Neutrophil (primary cell): ENCODE results near the gene PTPRG.
"Not testable (repeated sequence)": the region's sequence is repeated elsewhere in the genome, so short reads cannot be mapped to it uniquely, and the experiment has no call there.

Experiments used
- H3K27ac ChIP-seq: fragments of 200-600 bp; sonication (generic); 2 replicates; pipeline ENCODE4 v1.5.1; 2016; ENCODE audit warnings: mild to moderate bottlenecking, moderate library complexity
- H3K27me3 ChIP-seq: fragments of 200-600 bp; sonication (generic); 2 replicates; pipeline ENCODE4 v1.6.0; 2016; ENCODE audit warnings: mild to moderate bottlenecking
- H3K36me3 ChIP-seq: fragments of 200-600 bp; sonication (generic); 2 replicates; pipeline ENCODE4 v1.5.1; 2017
- H3K4me1 ChIP-seq, 2 experiments: fragments of 200-600 bp in 1 of 2; sonication (generic) in 1 of 2; 1 replicate in 1 of 2; 2 replicates in 1 of 2; pipeline versions ENCODE4 v1.5.1 to v1.6.1; 2013 to 2016; ENCODE audit warnings: low read depth in 1 of 2, low read length in 1 of 2, mild to moderate bottlenecking in 1 of 2, moderate library complexity in 1 of 2; ENCODE audit not compliant: control insufficient read depth in 1 of 2, insufficient read depth in 1 of 2
- H3K4me3 ChIP-seq, 2 experiments: fragments of 200-600 bp in 1 of 2; sonication (generic) in 1 of 2; 1 replicate in 1 of 2; 2 replicates in 1 of 2; pipeline ENCODE4 v1.5.1; 2013 to 2016; ENCODE audit warnings: low read depth in 1 of 2, low read length in 1 of 2, mild to moderate bottlenecking in 1 of 2, moderate library complexity in 1 of 2
- H3K9me3 ChIP-seq: fragments of 200-600 bp; sonication (generic); 2 replicates; pipeline ENCODE4 v1.5.1; 2016
- TF ChIP-seq, protein P1 (sequence below): fragments of 200-600 bp; sonication (generic); IDR thresholded peaks from 2 replicates; pipeline ENCODE4 v1.5.1; 2016; ENCODE audit warnings: antibody characterized with exemption

PTPRG gene

DNA sequence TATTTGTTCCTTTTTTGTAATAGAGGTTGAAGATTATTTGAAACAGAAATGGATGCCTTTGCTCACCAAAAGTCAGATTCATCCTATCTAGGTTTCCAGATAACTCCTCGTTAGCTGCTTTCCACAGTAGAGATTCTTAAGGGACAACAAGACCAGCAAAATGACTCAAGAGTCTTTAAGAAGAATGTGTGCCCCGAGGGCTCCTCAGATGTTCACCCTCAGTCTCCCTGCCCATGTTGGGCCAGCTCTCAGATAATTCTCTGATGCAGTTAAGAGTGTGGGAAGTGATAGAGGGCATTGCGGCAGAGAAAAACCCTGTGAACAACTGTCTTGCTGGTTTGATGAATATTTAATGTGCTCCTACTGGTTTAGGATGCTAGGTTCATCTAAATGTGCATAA, 251.1 kb downstream of the PTPRG start:
- no peaks in the 10 kb centered on the region for H3K4me1 ChIP-seq
- no peaks in the 10 kb centered on the region for H3K36me3 ChIP-seq
- H3K9me3 ChIP-seq: no peaks in the 10 kb centered on the region
- no peaks in the 10 kb centered on the region for H3K27me3 ChIP-seq
- H3K27ac ChIP-seq: no peak overlapping the region
- TF ChIP-seq, protein P1, sequence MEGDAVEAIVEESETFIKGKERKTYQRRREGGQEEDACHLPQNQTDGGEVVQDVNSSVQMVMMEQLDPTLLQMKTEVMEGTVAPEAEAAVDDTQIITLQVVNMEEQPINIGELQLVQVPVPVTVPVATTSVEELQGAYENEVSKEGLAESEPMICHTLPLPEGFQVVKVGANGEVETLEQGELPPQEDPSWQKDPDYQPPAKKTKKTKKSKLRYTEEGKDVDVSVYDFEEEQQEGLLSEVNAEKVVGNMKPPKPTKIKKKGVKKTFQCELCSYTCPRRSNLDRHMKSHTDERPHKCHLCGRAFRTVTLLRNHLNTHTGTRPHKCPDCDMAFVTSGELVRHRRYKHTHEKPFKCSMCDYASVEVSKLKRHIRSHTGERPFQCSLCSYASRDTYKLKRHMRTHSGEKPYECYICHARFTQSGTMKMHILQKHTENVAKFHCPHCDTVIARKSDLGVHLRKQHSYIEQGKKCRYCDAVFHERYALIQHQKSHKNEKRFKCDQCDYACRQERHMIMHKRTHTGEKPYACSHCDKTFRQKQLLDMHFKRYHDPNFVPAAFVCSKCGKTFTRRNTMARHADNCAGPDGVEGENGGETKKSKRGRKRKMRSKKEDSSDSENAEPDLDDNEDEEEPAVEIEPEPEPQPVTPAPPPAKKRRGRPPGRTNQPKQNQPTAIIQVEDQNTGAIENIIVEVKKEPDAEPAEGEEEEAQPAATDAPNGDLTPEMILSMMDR: no peak
- no peak overlapping the region for H3K4me3 ChIP-seq

DNA sequence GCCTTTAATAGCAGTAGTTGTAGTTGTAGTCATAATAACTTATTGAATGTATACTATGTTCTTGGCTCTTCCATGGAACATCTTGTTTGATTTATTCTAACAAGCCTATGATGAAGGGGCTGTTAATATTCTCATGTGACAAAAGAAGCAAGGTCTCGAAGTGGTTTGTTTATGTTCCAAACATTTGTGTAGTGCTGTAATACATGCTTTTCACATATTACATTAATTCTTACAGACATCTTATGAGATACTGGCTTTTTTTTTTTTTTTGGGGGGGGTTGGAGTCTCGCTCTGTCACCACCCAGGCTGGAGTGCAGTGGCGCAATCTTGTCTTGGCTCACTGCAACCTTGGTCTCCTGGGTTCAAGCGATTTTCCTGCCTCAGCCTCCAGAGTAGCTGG, 252.3 kb downstream of the PTPRG start:
- Histone ChIP-seq H3K36me3 (no peaks in the 10 kb centered on the region), H3K4me3 (no peak overlapping the region), H3K9me3 (no peaks in the 10 kb centered on the region), H3K27me3 (no peaks in the 10 kb centered on the region), H3K4me1 (no peaks in the 10 kb centered on the region), H3K27ac (no peak overlapping the region)
- TF ChIP-seq, protein P1: no peak

GRCh38 chr3:61814674-61815073, 253.3 kb downstream of the PTPRG start:
- Histone ChIP-seq H3K36me3 (no peaks in the 10 kb centered on the region), H3K9me3 (no peaks in the 10 kb centered on the region), H3K27ac (no peak overlapping the region), H3K27me3 (no peaks in the 10 kb centered on the region), H3K4me3 (no peak overlapping the region), H3K4me1 (no peaks in the 10 kb centered on the region)
- TF ChIP-seq, protein P1: no peak

DNA sequence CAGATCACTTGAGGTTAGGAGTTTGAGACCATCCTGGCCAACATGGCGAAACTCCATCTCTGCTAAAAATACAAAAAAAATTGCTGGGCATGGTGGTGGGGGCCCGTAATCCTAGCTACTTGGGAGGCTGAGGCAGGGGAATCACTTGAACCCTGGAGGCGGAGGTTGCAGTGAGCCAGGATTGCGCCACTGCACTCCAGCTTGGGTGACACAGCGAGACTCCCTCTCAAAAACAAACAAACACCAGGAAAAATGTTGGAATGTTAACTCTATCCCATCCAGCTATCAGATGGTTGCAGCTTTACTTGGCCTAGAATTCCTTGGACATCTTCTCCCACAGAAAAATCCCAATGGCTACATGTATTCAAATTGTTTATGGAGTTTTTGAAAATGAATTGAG, 254.9 kb downstream of the PTPRG start:
- H3K27ac ChIP-seq, H3K36me3 ChIP-seq, H3K4me1 ChIP-seq, H3K9me3 ChIP-seq, H3K27me3 ChIP-seq, H3K4me3 ChIP-seq: not testable (repeated sequence)

DNA sequence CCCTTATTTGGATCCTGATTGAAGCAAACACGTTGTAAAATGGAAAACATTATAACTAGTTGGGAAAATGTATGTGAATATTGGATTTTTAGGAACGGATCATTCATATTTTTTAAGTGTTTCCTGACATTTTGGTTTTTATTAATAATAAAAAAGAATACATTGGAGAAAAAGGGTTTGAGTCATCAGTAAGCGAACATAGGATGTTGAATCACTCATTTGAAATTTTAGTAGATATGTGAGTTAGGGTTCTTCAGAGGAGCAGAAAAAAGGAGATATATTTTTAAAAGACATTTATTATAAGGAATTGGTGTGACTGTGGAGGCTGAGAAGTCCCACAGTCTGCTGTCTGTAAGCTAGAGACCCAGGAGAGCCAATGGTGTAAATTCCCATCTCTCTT, 258.5 kb downstream of the PTPRG start:
- Histone ChIP-seq H3K27me3 (no peaks in the 10 kb centered on the region), H3K36me3 (no peaks in the 10 kb centered on the region), H3K27ac (no peak overlapping the region), H3K9me3 (no peaks in the 10 kb centered on the region), H3K4me1 (no peaks in the 10 kb centered on the region), H3K4me3 (no peak overlapping the region)
- TF ChIP-seq, protein P1: no peak

DNA sequence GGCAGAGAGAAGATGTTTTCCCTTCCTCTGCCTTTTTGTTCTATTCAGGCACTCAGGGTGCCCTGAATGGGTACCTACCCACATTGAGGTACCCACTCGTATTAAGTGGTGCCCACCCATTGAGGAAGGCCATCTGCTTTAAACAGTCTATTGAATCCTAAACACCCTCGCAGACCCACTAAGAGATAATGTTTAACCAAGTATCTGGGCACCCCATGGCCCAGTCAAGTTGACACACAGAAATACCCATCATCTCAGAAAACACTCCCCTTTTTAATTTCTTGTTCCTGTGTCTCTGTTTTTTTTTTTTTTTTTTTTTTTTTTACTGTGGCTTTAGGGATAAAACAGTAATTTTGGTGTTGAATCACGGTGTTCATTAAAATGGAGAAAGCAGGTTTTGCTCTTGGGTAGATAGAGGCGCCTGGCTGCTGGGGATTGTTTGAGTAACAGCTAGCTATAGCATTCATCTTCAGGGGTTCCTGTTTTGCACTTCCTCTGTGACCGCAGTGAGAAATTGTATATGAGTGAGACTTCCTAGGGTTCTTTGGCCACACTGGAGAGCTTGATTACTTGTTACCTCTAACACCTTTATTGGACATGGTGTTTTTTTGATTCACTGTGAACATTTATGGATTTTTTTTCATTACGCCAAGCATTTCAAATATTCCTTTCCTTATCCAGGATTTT, 259.1 kb downstream of the PTPRG start:
- Histone ChIP-seq H3K27me3 (no peaks in the 10 kb centered on the region), H3K27ac (no peak overlapping the region), H3K36me3 (no peaks in the 10 kb centered on the region), H3K9me3 (no peaks in the 10 kb centered on the region), H3K4me3 (no peak overlapping the region), H3K4me1 (no peaks in the 10 kb centered on the region)
- TF ChIP-seq, protein P1: no peak
